NCI-H226 (cell line): ENCODE results near the gene SORT1.
"Not testable (repeated sequence)": the region's sequence is repeated elsewhere in the genome, so short reads cannot be mapped to it uniquely, and the experiment has no call there.

Experiments used
- DNase-seq: peaks from one replicate; pipeline ENCODE4 v3.0.0-alpha.2; 2015

SORT1 gene

DNA sequence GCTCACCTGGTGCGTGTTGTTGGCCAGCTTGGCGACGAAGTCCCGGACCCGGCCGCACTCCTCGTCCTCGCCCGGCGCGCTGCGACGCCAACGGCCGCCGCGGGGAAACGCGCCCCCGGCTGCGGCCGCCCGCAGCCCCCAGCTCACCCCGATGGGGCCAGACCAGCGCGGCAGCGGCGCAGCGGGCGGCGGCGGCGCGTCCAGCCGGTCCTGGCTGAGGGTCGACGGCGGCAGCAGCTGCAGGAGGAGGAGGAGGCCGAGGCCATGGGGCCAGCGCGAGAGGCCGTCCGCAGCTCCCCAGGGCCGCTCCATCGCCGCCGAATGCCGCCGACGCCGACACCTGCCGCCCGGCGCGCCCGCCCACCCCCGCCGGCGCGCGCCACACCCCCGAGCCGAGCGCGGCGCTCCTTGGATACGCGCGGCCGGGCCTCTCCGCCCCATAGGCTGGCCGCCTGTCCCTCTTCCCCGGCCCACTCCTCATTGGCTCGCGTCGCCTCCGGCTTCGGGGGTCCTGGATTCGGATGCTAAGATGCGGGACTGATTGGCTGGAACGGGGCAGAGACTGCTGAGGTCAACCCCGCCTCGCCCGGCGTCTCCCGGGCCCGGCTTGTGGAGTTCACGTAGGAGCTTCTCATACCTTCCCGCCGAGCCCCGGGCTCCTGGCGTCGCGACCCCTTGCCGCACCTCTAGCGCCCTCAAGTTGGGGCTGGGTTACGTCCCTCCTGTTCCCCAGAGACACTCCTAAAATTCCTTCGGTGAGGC, at the start of gene SORT1:
SORT1 (minus strand) TSS at position 338 of the 762 bp plus-strand sequence; CDS start at position 312, 26 bp downstream.
- peak; percentile 90 for DNase-seq

DNA sequence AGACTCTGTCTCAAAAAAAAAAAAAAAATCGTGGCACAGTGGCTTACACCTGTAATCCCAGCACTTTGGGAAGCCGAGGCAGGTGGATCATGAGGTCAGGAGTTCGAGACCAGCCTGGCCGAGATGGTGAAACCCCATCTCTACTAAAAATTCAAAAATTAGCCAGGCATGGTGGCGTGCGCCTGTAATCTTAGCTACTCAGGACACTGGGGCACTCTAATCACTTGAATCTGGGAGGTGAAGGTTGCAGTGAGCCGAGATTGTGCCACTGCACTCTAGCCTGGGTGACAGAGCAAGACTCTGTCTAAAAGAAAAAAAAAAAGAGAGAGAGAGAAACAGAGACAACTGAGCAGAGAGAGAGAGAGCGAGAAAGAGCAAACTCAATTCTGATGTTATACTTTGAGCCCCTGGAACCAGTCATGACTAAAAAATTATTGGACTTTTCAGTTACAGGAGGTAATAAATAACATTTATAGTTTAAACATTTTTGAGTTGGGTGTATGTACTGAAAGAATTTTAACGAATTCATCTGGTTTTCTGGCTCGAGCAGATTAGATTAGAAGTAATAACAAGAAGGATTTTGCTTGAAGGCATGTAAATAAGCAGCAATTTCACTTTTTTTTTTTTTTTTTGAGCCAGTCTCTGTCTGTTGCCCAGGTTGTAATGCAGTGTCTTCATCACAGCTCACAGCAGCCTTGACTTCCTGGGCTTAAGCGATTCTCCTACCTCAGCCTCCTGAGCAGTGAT, 48.4 kb upstream of the SORT1 start:
- DNase-seq: not testable (repeated sequence)

DNA sequence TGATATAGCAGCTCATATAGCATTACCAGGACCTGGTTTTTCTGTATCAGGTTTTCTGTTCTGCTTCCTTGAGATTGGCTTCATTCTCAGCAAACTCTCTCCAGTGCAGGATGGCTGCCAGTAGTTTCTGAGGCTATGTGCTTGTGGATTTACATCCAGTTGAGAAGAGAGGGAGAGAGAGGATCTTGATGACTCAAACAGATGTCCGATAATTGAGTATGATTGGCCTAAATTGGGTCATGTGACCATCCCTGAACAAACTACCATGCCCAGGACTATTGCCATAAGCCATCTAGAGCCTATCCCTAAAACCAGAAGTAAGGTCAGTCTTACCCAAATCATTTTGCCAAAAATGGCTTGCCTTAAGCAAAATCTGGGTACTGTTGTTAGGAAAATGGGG, 46.6 kb upstream of the SORT1 start:
- no peak for DNase-seq

DNA sequence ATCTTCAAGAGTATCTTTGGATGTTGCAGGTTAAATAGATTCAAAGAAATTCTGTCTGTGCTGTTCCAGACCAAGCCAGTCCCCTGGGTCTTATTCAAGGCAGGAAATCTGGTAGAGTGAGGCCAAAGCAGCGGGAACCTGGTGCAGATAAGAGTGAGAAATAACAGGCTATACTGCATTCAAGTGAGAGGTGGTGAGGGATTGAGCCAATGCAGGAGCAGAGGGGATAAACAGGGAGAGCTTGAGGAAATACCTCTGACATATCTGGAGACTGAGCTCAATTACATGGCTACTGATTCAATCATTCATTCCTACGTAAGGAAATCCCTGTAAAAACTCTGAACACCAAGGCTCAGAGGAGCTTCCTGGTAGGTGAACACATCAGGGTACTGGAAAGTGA, 45.8 kb upstream of the SORT1 start:
- no peak for DNase-seq

DNA sequence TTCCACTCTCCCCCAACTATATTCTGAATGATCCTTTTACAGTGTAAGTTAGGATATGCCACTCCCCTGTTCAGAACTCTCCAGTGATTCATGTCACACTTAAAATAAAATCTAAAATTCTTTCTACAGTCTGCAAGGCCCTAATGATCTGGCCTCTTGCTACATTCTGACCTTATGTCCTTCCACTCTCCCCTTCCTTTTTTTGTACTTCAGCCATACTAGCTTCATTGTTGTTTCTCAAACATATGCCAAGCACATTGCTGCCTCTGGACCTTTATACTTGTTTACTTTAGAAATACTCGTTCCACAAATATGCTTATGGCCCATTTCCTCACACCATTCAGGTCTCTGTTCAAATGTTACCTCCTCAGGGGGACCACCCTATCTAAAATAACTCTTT, 43.4 kb upstream of the SORT1 start:
- DNase-seq: no peak

DNA sequence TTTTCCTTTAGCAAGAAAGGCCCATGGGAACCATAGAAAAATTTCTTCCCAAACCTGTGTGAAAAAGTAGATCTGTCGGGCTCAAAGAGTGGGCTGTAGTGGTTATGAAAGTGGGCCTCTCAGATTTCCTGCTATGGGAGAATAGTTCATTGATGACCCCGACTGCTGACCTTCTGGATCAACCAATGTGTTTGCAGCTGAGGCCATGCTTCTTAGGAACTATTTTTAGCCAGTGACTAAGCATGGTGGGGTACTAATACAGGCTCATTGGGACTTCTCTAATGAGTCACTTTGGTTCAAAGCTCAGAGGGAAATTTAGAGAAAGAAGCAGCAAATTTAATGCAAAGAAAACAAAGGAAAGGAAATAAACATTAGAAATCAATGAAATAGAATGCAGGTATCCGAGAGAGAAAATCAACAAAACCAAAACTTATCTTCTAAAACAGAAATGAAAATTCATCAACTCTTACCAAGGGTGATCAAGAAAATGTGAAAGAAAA, 41.1 kb upstream of the SORT1 start:
- peak; percentile 10 for DNase-seq

DNA sequence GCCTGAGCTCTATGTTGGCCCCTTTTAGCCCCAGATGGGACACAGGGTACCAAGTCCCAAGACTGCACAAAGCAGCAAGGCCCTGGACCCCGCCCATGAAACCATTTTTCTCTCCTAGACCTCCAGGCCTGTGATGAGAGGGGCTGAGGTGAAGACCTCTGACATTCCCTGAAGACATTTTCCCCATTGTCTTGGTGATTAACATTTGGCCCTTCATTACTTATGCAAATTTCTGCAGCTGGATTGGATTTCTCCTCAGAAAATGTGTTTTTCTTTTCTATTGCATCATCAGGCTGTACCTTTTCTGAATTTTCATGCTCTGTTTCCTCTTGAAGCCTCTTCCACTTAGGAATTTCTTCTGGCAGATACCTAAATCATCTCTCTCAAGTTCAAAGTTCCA, 36.8 kb upstream of the SORT1 start:
- DNase-seq: no peak

DNA sequence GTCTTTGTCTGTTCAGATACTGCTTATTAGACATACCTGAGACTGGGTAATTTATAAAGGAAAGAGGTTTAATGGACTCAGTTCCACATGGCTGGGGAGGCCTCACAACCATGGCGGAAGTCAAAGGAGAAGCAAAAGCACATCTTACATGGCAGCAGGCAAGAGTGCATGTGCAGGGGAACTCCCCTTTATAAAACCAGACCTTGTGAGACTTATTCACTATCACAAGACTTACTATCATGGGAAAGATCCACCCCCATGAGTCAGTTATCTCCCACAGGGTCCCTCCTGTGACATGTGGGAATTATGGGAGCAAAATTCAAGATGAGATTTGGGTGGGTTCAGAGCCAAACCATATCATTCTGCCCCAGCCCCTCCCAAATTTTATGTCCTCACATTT, 35.6 kb upstream of the SORT1 start:
- DNase-seq: no peak

DNA sequence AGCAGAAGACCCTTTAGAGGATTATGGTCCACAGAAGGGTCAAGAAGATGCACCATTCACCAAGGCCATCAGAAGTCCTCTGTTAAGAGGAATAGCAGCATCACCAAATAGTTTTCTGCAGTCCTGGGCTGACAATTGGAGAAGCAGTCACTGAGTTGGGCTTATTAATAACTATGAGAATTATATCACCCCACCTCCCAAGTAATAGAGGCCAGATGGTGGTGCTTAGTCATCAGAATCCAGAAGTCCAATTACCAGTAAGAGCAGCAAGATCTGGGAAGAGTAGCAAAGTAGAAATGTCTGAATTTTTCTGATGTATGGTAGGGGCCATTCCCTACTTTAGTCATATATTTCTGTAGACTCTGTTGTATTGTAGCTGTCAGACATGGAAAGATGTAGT, 34.6 kb upstream of the SORT1 start:
- no peak for DNase-seq

DNA sequence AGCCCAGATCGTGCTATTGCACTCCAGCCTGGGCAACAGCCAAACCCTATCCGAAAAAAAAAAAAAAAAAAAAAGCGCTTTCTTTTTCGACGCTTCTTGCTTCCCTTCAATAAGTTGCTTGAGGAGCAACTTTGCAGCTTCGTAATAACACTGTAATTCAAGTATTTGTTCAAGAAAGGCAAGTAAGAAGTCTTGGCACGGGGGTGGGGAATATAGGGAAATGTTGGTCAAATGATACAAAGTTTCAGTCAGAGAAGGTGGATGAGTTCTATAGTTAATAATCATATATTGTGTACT, 29.4 kb upstream of the SORT1 start:
- DNase-seq: no peak

DNA sequence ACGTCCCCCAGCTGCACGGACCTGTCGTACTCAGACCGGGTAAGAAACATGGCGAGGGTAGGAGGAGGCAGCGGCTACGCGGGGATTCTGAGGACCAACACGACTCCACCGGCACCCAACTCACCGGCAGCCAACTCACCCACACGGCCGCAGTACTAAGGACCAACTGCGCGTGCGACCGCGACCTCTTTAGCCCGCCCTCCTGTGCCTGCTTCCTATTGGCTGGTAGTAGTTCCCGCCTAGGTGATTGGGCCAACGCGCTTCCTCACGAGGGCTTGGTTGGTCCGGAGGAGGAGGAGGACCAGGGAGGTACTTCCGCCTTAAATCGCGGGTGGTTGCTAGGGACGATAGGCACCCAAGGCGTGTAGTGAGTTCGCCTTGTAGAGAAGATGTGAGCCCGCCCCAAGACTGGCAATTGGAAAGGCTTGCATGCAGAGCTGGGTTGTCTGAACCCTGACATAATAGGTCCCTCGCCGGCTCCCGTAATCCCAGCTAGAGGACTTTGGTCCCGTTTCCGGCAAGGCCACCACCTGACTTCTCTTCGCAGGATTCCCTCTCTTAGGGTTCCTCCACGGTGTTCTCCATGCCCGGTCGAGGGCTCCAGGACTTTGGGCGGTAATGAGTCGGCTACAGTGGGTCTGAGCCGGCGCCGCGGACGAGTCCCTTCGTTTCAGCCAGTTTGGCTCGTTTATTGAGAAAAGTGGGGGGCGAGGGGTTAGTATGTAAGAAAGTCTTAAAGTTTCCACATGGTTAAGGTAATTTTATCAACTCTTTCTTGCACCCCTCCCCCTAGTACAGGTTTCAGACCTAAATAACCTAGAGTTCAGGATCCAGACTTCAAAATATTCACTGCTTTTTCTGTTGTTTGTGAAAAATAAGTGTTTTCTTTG, 28.8 kb upstream of the SORT1 start, which contains the start of gene PSMA5:
PSMA5 (minus strand) TSS at position 168 of the 890 bp plus-strand sequence; CDS start at position 50, 118 bp downstream.
- peak; percentile 99 for DNase-seq

DNA sequence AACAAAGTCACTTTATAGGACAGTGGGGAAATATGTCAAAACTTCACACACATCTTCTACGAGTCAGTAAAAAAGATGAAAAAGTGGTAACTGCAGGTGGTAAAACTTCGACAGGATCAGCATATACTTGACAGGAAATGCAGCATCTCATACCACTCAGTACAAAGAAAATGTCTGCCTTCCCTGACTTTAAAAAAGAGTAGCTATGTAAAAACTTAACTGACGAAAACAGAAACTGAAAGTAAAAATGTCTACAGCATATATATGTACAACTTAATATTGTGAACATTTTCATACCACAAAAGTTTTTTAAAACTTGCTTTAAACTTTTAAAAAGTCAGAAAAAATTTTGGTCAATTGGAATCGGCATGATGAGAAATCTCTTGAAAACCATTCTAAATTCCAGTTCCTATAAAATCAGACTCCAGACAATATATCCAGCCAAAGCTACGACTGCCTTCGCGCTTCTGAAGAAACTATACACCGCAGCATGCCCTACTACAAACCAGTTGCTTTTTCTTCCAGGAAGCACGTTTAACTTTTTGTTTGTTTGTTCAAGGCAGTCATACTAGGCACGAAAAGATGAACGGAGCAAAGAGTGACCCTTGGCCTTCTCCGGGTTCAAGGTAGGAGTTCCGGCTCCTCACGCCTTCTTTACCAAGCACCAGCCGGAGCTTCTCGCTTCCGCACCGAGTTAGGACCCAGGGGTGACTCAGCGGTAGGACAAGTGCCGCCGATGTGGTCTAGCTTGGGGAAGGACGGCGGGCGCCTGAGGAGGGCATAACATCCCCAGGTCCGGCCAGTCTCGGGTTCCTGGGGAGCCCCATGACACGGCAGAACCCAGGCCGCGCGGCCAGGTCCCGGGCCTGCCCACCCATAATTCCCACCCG, 27.9 kb upstream of the SORT1 start:
- DNase-seq: no peak

DNA sequence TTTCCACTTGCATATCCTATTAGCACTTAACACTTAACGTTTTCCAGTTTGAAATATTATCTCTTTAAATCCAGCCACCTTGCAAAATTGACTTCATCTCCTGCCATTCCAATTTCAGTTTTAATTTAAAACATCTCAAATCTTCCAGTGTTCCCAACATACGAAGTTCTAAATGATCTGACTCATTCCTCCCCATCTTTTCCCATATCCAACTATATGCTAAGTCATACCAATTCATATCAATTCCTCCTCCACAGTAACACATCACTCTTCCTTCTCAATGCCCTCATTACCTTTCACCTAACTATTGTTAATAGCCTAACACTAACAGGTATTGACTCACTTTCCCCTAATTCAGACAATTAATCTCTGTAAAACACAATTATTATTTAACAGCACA, 25.8 kb upstream of the SORT1 start:
- no peak for DNase-seq

DNA sequence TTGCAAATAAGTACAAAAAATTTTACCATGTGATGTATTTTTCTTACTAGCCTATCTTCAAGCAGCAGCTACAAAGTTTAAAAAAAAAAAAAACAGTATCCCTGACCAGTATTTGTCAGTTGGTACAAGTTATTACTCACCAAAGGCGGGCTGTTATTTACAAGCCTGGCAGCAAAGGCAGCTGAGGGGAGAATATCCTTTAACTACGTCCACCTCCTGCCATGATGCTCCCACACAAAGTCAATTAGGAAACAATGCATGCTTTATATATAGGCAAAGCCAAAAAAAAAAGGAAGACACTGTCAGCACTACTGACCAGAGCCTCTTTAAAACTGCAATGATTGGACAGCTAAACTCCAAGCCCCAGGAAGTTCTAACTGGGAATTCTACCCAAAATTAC, 14.8 kb upstream of the SORT1 start:
- no peak for DNase-seq

DNA sequence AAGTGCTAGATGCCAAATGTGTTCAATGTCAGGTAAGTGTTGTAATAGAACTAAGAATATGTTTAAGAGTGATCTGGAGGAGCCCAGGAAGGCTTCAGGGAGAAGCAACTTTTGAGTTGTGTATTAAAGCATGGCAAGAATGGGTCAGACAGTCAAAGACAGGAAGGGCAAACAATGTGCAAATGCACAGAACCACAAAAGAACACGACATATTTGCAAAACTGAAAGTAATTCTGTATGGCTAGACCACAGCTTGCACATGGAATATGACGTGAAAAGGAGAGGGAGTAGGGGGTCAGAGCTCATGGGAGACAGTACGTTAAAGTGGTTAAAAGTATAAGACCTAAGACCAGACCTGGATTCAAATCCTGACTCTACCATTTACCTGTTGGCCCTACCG, 7.1 kb upstream of the SORT1 start:
- no peak for DNase-seq

DNA sequence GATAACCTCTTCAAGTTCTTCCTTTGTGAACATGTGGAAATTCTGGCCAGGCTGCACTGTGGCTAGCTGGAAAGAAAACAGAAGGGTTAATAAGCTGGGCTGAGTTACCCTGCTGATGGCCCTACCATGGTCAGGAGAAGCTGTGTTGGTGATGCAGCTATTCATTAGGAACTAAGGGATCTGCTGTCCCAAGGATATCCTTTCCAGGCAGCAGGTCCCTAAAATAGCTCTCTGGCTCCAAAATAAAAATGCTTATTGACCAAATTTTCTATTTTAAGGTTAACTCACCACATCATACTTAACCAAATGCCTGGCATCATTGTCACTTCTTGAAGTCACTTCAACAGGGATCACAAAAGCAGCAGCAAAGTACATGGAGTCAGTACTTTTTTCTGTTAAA, 4.3 kb upstream of the SORT1 start:
- no peak for DNase-seq

DNA sequence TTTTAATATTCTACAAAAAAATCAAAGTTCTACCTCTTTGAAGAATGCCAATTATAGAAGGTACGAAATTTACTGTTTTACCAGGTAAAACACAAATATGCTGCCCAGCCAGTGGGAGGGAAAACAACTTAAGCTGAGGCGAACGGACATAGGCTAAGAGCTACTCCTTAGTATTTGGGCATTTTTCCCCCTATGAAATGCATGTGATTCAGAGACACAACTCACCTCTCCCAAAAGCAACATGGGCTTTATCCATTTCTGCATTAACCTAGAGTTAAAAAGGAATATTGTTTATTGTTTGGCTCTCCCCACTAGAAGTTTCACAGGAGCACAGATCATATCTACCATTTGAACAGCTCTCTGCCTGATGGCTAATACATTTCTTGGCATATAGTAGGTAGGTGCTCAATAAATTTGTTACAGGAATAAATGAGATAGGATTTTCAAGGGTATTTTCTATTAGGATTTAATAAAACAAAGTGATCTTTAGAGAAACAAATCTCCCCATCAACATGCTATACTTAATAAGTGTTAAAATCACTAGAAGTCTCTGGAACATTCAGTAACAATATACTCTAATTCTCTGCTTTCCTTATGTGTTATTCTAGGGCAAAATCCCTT, 2.4 kb upstream of the SORT1 start:
- no peak for DNase-seq

DNA sequence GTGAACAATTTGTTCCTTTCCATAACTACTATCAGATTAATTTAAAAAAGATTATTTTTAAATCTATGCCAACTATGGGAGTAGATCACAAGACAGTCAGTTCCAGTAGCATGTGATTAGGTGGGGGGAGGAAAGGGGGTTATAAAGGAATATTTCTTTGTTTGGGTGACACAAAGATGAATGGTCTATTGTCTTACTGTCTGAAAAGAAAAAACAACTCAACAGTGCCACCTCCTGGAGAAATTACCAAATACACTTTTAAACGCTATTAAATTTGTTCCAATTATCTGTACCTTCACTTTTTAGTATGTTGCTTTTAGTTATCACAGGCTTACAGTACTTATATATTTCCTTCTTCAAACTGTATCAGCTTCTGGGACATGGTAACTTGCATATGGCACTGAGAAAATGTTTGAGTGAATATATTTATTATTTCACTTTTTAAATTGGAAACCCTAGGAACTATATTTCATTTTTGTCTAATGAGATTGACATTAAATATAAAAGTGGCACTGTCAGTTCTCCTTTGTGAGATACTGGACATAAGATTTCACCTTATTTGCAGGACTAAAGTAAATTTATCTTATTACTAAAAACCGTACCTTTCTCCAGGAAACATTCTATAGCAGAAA, 1.7 kb upstream of the SORT1 start:
- no peak for DNase-seq

DNA sequence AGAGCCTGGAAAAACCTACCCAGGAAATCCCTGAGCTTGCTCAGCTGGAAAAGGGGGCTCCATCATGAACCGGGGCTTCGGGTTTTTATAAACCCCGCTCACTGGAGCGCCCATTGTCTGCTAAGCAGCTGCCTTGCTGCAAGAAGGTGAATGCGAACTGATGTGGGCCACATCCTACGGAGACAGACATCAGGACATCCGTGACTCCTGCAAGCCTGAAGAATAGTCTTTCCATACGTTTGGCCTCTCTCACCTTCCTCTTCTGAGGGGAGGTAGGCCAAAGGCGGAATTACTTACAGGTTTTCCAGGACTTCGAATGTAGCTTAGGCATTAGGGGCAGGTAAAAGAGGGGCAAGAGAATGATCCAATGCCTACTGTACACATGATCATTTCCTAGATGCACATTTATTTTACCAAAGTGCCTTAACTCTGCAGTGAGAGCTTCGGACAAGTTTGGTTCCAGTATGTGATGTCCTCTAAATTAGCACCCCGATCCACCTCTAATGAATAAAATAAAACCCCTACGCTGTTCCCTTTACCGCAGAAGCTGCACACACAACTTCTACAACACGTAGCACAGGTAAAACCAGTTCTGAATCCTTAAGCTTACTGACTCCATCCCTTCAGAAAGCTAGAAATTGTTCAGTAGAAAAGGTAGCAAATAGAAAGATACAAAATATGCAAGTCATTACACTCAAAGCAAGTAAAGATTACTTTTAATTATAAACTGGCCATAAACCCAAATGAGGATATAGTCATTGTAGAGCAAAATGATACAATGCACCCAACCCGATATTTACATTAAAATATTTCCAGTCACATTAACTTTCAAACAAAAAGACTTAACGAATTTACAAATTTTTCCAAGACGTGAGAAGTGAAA, 866 bp upstream of the SORT1 start:
- DNase-seq: no peak

DNA sequence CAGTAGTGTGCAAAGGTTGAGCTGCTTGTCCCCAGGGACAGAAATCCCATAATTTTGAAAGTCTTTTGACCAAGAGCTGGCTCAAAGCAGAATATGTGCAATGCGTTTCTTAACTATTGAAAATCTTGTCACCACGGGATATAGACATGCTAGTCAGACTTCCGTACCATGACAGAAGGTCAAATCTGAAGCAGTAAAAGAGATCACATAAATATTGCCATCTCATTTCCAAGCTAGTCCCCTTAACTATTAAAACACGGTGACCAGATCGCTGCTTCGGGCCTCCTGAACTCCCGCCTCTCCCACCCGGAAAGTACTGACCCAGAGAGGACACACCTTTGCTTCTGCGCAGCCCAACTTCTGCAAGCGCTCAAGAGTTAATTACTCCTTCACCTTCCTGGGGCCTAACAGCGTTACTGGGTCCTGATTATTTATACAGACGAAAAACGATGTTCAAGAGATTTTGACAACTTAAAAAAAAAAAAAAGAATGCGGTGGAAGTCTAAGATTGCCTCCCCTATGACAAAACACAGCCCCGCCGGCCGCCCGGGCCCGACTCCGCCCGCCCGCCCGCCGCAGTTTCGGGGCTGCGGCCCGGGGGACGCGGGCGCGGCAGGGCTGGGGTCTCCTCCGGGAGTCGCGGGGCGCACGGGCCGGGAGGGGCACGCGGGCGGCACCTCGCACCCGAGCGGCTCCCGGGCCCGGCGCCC, 692 bp downstream of the SORT1 start:
- DNase-seq: no peak
